ENCODE measurements around the gene SND1. TPM values are rescaled to one million over a fixed set of nuclear protein-coding genes. Genes with fewer than 3 reads are reported as not detected.

SND1 gene
- total RNA-seq, 1 experiment from 2014 or later, result 139 TPM

GRCh38 chr7:127928852-127929251 lies 276.9 kb downstream of the SND1 start:
- peaks cover 35% of the 10 kb centered on the region for H3K36me3 ChIP-seq (ENCODE audit: low read depth, low read length)
- no peak for DNase-seq
- BruUV-seq (replicated peaks), result no TSS peak
- no peaks in the 10 kb centered on the region for H3K79me2 ChIP-seq (ENCODE audit: low read length)
- H3K27me3 ChIP-seq (ENCODE audit: low read length), result no peaks in the 10 kb centered on the region
- CTCF ChIA-PET, result no interaction called here
- H3K9me2 ChIP-seq (replicated peaks; ENCODE audit: low read length), result no peaks in the 10 kb centered on the region
- H3K9me3 ChIP-seq (ENCODE audit: low read length), result no peaks in the 10 kb centered on the region
- no peak overlapping the region for H2AFZ ChIP-seq (ENCODE audit: low read length)
- no peaks in the 10 kb centered on the region for H3K4me1 ChIP-seq (ENCODE audit: insufficient read depth, low read length)
- no peak overlapping the region for H3K9ac ChIP-seq (ENCODE audit: low read length)
- H3K4me3 ChIP-seq (ENCODE audit: low read length), result no peak overlapping the region
- H4K20me1 ChIP-seq (ENCODE audit: low read length), result no peaks in the 10 kb centered on the region
- ATAC-seq, result no peak
- H3K4me2 ChIP-seq (ENCODE audit: low read length), result no peak overlapping the region
- no peak for TF ChIP-seq EZH2 (IDR thresholded peaks at IDR 0.05; ENCODE audit: low read length, unreplicated experiment)
- TF ChIP-seq CTCF (conservative IDR thresholded peaks at IDR 0.05; ENCODE audit: low read depth, low read length), result no peak
- no peak for TF ChIP-seq EZH2phosphoT487 (IDR thresholded peaks at IDR 0.05; ENCODE audit: borderline replicate concordance, low read length)
- H3F3A ChIP-seq (ENCODE audit: low read length, unreplicated experiment), result no peaks in the 10 kb centered on the region
- intact Hi-C loops (cut with micrococcal nuclease), result no loop called here
- POLR2A ChIA-PET (ENCODE audit: unreplicated experiment), result no interaction called here
- no peak overlapping the region for H3K27ac ChIP-seq (ENCODE audit: low read length)

DNA sequence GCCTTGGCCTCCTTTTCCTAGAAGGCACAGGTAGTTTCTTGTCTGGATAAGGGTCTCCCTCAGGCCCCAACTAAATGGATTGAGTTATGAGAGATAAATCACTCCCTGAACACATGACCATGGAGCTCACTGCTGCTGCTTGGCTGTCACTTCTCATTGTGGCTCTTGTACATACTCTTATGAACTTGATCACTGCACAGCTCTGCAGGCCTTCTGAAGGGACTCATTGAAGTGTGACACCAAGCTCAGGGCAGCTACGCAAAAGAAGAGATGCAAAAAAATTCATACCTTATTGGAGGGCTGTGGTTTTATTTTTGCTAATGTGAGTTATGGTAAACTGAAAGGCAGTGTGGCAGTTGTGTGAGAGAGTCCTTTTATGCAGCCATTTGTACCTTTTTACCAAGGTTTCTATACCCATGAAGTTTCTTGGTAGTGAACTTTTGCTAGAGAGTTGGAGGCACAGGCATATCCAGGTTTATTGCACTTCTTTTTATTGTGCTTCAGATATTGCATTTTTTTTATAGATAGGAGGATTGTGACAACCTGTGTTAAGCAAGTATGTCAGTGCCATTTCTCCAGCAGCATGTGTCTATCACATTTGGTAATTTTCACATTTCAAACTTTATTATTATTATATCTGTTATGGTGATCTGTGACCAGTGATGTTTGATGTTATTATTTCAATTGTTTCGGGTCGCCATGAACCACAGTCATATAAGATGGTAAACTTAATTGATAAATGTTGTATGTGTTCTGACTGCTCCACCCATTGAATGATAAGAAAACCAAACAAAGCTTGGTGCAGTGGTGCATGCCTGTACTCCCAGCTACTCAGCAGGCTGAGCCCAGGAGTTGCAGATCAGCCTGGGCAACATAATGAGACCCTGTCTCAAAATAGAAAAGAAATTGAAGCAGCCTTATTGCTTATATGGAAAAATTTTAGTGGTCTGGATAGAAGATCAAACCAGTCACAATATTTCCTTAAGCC lies 278.6 kb downstream of the SND1 start:
- no peak for DNase-seq
- H3K9me3 ChIP-seq (ENCODE audit: low read length), result no peaks in the 10 kb centered on the region
- BruUV-seq (replicated peaks), result no TSS peak
- H3K9ac ChIP-seq (ENCODE audit: low read length), result no peak overlapping the region
- POLR2A ChIA-PET (ENCODE audit: unreplicated experiment), result no interaction called here
- no peaks in the 10 kb centered on the region for H3F3A ChIP-seq (ENCODE audit: low read length, unreplicated experiment)
- intact Hi-C loops (cut with micrococcal nuclease), result no loop called here
- no peaks in the 10 kb centered on the region for H3K9me2 ChIP-seq (replicated peaks; ENCODE audit: low read length)
- no peak overlapping the region for H3K4me2 ChIP-seq (ENCODE audit: low read length)
- no peaks in the 10 kb centered on the region for H4K20me1 ChIP-seq (ENCODE audit: low read length)
- H3K27me3 ChIP-seq (ENCODE audit: low read length), result no peaks in the 10 kb centered on the region
- CTCF ChIA-PET, result no interaction called here
- ATAC-seq, result no peak
- no peak overlapping the region for H2AFZ ChIP-seq (ENCODE audit: low read length)
- H3K27ac ChIP-seq (ENCODE audit: low read length), result no peak overlapping the region
- no peaks in the 10 kb centered on the region for H3K4me1 ChIP-seq (ENCODE audit: insufficient read depth, low read length)
- H3K36me3 ChIP-seq (ENCODE audit: low read depth, low read length), result peaks cover 35% of the 10 kb centered on the region
- no peak overlapping the region for H3K4me3 ChIP-seq (ENCODE audit: low read length)
- no peak for TF ChIP-seq CTCF (conservative IDR thresholded peaks at IDR 0.05; ENCODE audit: low read depth, low read length)
- TF ChIP-seq EZH2phosphoT487 (IDR thresholded peaks at IDR 0.05; ENCODE audit: borderline replicate concordance, low read length), result no peak
- TF ChIP-seq EZH2 (IDR thresholded peaks at IDR 0.05; ENCODE audit: low read length, unreplicated experiment), result no peak
- no peaks in the 10 kb centered on the region for H3K79me2 ChIP-seq (ENCODE audit: low read length)

- ATAC-seq, result no peak
- no peaks in the 10 kb centered on the region for H3K79me2 ChIP-seq (ENCODE audit: low read length)
- no peak for TF ChIP-seq EZH2 (IDR thresholded peaks at IDR 0.05; ENCODE audit: low read length, unreplicated experiment)
- TF ChIP-seq EZH2phosphoT487 (IDR thresholded peaks at IDR 0.05; ENCODE audit: borderline replicate concordance, low read length), result no peak
- TF ChIP-seq CTCF (conservative IDR thresholded peaks at IDR 0.05; ENCODE audit: low read depth, low read length), result no peak
- no peaks in the 10 kb centered on the region for H4K20me1 ChIP-seq (ENCODE audit: low read length)
- POLR2A ChIA-PET (ENCODE audit: unreplicated experiment), result no interaction called here
- H3K27ac ChIP-seq (ENCODE audit: low read length), result no peak overlapping the region
- intact Hi-C loops (cut with micrococcal nuclease), result no loop called here
- no peak overlapping the region for H3K4me3 ChIP-seq (ENCODE audit: low read length)
- H3K27me3 ChIP-seq (ENCODE audit: low read length), result no peaks in the 10 kb centered on the region
- H3K9me3 ChIP-seq (ENCODE audit: low read length), result no peaks in the 10 kb centered on the region
- CTCF ChIA-PET, result no interaction called here
- H3K36me3 ChIP-seq (ENCODE audit: low read depth, low read length), result peaks cover 35% of the 10 kb centered on the region
- BruUV-seq (replicated peaks), result no TSS peak
- no peak for DNase-seq
- no peaks in the 10 kb centered on the region for H3K4me1 ChIP-seq (ENCODE audit: insufficient read depth, low read length)
- H2AFZ ChIP-seq (ENCODE audit: low read length), result no peak overlapping the region
- H3F3A ChIP-seq (ENCODE audit: low read length, unreplicated experiment), result no peaks in the 10 kb centered on the region
- no peak overlapping the region for H3K4me2 ChIP-seq (ENCODE audit: low read length)
- H3K9ac ChIP-seq (ENCODE audit: low read length), result no peak overlapping the region
- H3K9me2 ChIP-seq (replicated peaks; ENCODE audit: low read length), result no peaks in the 10 kb centered on the region
These were observed 280.1 kb downstream of the SND1 start for GRCh38 chr7:127932076-127932475.

Data from PC-3 (cell line).